ENCODE results near the gene KATNB1.
"Not testable (repeated sequence)": the region's sequence is repeated elsewhere in the genome, so short reads cannot be mapped to it uniquely, and the experiment has no call there.

KATNB1 gene

GRCh38 chr16:57775661-57776469 lies 40.3 kb downstream of the KATNB1 start:
- no peaks in the 10 kb centered on the region for H3K9me3 ChIP-seq (ENCODE audit: control extremely low read depth in 1 of 5, control insufficient read depth in 4 of 5, insufficient read depth in 2 of 5, low read depth in 1 of 5, low read length in 4 of 5)
- DNase-seq, result no peak
- WGBS (ENCODE audit: insufficient coverage), result 94% methylated on average over 16 of the region's 23 CpGs
- peaks cover 0 to 7% (median 0%) of the 10 kb centered on the region in 4 experiments for H3K4me1 ChIP-seq (ENCODE audit: control extremely low read depth in 1 of 4, control insufficient read depth in 4 of 4, insufficient read depth in 4 of 4, low read length in 3 of 4)
- H3K27ac ChIP-seq (ENCODE audit: insufficient read depth in 1 of 2, low read depth in 1 of 2, low read length in 2 of 2, poor library complexity in 1 of 2, severe bottlenecking in 2 of 2), result no peak overlapping the region
- no peaks in the 10 kb centered on the region for H3K27me3 ChIP-seq (replicated peaks in 2 of 5; ENCODE audit: control insufficient read depth in 4 of 5, insufficient read depth in 5 of 5, low read length in 4 of 5)
- peaks cover 2 to 25% (median 3%) of the 10 kb centered on the region in 4 experiments for H3K36me3 ChIP-seq (ENCODE audit: control insufficient read depth in 4 of 4, insufficient read depth in 4 of 4, low read length in 3 of 4)
- ChIA-PET POLR2A (no interaction called here), CTCF (interaction anchor here (1.0 to 1.7 kb wide), 5 partner anchors 8 to 22 kb away, joined by 3 to 5 read pairs (median 3); no protein-coding TSS in a partner anchor)
- H3K4me3 ChIP-seq (ENCODE audit: control insufficient read depth in 1 of 7, extremely low read depth in 1 of 7, insufficient read depth in 4 of 7, low read depth in 2 of 7, low read length in 6 of 7), result no peak overlapping the region

- H3K36me3 ChIP-seq (ENCODE audit: control insufficient read depth in 4 of 4, insufficient read depth in 4 of 4, low read length in 3 of 4), result peaks cover 2 to 18% (median 2%) of the 10 kb centered on the region in 4 experiments
- ChIA-PET POLR2A (no interaction called here), CTCF (interaction anchor here (1.2 to 1.4 kb wide), 2 partner anchors 21 to 122 kb away, joined by 3 read pairs; no protein-coding TSS in a partner anchor)
- no peaks in the 10 kb centered on the region for H3K9me3 ChIP-seq (ENCODE audit: control extremely low read depth in 1 of 5, control insufficient read depth in 4 of 5, insufficient read depth in 2 of 5, low read depth in 1 of 5, low read length in 4 of 5)
- H3K27me3 ChIP-seq (replicated peaks in 2 of 5; ENCODE audit: control insufficient read depth in 4 of 5, insufficient read depth in 5 of 5, low read length in 4 of 5), result no peaks in the 10 kb centered on the region
- no peak for DNase-seq
- no peak overlapping the region for H3K4me3 ChIP-seq (ENCODE audit: control insufficient read depth in 1 of 7, extremely low read depth in 1 of 7, insufficient read depth in 4 of 7, low read depth in 2 of 7, low read length in 6 of 7)
- H3K4me1 ChIP-seq (ENCODE audit: control extremely low read depth in 1 of 4, control insufficient read depth in 4 of 4, insufficient read depth in 4 of 4, low read length in 3 of 4), result peaks cover 0 to 7% (median 0%) of the 10 kb centered on the region in 4 experiments
- H3K27ac ChIP-seq (ENCODE audit: insufficient read depth in 1 of 2, low read depth in 1 of 2, low read length in 2 of 2, poor library complexity in 1 of 2, severe bottlenecking in 2 of 2), result no peak overlapping the region
- WGBS (ENCODE audit: insufficient coverage), result 100% methylated on average over 2 of the region's 5 CpGs
Observed at GRCh38 chr16:57778658-57779057, 43.1 kb downstream of the KATNB1 start.

GRCh38 chr16:57779836-57780235 lies 44.3 kb downstream of the KATNB1 start:
- H3K27ac ChIP-seq (ENCODE audit: insufficient read depth in 1 of 2, low read depth in 1 of 2, low read length in 2 of 2, poor library complexity in 1 of 2, severe bottlenecking in 2 of 2); POLR2A ChIA-PET; CTCF ChIA-PET; DNase-seq; H3K4me3 ChIP-seq (ENCODE audit: control insufficient read depth in 1 of 7, extremely low read depth in 1 of 7, insufficient read depth in 4 of 7, low read depth in 2 of 7, low read length in 6 of 7); H3K9me3 ChIP-seq (ENCODE audit: control extremely low read depth in 1 of 5, control insufficient read depth in 4 of 5, insufficient read depth in 2 of 5, low read depth in 1 of 5, low read length in 4 of 5); H3K4me1 ChIP-seq (ENCODE audit: control extremely low read depth in 1 of 4, control insufficient read depth in 4 of 4, insufficient read depth in 4 of 4, low read length in 3 of 4); H3K27me3 ChIP-seq (replicated peaks in 2 of 5; ENCODE audit: control insufficient read depth in 4 of 5, insufficient read depth in 5 of 5, low read length in 4 of 5): not testable (repeated sequence)
- H3K36me3 ChIP-seq (ENCODE audit: control insufficient read depth in 4 of 4, insufficient read depth in 4 of 4, low read length in 3 of 4), result peaks cover 2 to 18% (median 4%) of the 10 kb centered on the region in 4 experiments
- 84% methylated on average over 2 of the region's 5 CpGs for WGBS (ENCODE audit: insufficient coverage)

- no peak overlapping the region for H3K27ac ChIP-seq (ENCODE audit: insufficient read depth in 1 of 2, low read depth in 1 of 2, low read length in 2 of 2, poor library complexity in 1 of 2, severe bottlenecking in 2 of 2)
- WGBS (ENCODE audit: insufficient coverage), result no CpG with 5 or more reads among the region's 1 CpG
- POLR2A ChIA-PET, result interaction anchor here (0.5 kb wide), 1 partner anchor 12 kb away, joined by 3 read pairs; no protein-coding TSS in a partner anchor
- CTCF ChIA-PET, result interaction anchor here (1.5 kb wide), 1 partner anchor 45 kb away, joined by 5 read pairs; the partner anchor contains the start of gene KATNB1
- no peaks in the 10 kb centered on the region for H3K4me1 ChIP-seq (ENCODE audit: control extremely low read depth in 1 of 4, control insufficient read depth in 4 of 4, insufficient read depth in 4 of 4, low read length in 3 of 4)
- H3K36me3 ChIP-seq (ENCODE audit: control insufficient read depth in 4 of 4, insufficient read depth in 4 of 4, low read length in 3 of 4), result peaks cover 0 to 9% (median 4%) of the 10 kb centered on the region in 4 experiments
- DNase-seq, result no peak
- no peaks in the 10 kb centered on the region for H3K27me3 ChIP-seq (replicated peaks in 2 of 5; ENCODE audit: control insufficient read depth in 4 of 5, insufficient read depth in 5 of 5, low read length in 4 of 5)
- no peaks in the 10 kb centered on the region for H3K9me3 ChIP-seq (ENCODE audit: control extremely low read depth in 1 of 5, control insufficient read depth in 4 of 5, insufficient read depth in 2 of 5, low read depth in 1 of 5, low read length in 4 of 5)
- no peak overlapping the region for H3K4me3 ChIP-seq (ENCODE audit: control insufficient read depth in 1 of 7, extremely low read depth in 1 of 7, insufficient read depth in 4 of 7, low read depth in 2 of 7, low read length in 6 of 7)
Observed at GRCh38 chr16:57781349-57781740, 45.8 kb downstream of the KATNB1 start.

- H3K4me1 ChIP-seq (ENCODE audit: control extremely low read depth in 1 of 4, control insufficient read depth in 4 of 4, insufficient read depth in 4 of 4, low read length in 3 of 4), result no peaks in the 10 kb centered on the region
- H3K27ac ChIP-seq (ENCODE audit: insufficient read depth in 1 of 2, low read depth in 1 of 2, low read length in 2 of 2, poor library complexity in 1 of 2, severe bottlenecking in 2 of 2), result no peak overlapping the region
- no peak overlapping the region for H3K4me3 ChIP-seq (ENCODE audit: control insufficient read depth in 1 of 7, extremely low read depth in 1 of 7, insufficient read depth in 4 of 7, low read depth in 2 of 7, low read length in 6 of 7)
- ChIA-PET CTCF (interaction anchor here (1.4 to 2.1 kb wide), 3 partner anchors 13 to 46 kb away, joined by 4 to 5 read pairs (median 4); partner anchors contain the start of gene KATNB1), POLR2A (no interaction called here)
- H3K9me3 ChIP-seq (ENCODE audit: control extremely low read depth in 1 of 5, control insufficient read depth in 4 of 5, insufficient read depth in 2 of 5, low read depth in 1 of 5, low read length in 4 of 5), result no peaks in the 10 kb centered on the region
- peaks cover 0 to 6% (median 3%) of the 10 kb centered on the region in 4 experiments for H3K36me3 ChIP-seq (ENCODE audit: control insufficient read depth in 4 of 4, insufficient read depth in 4 of 4, low read length in 3 of 4)
- no peaks in the 10 kb centered on the region for H3K27me3 ChIP-seq (replicated peaks in 2 of 5; ENCODE audit: control insufficient read depth in 4 of 5, insufficient read depth in 5 of 5, low read length in 4 of 5)
- no peak for DNase-seq
- WGBS (ENCODE audit: insufficient coverage), result 94% methylated on average over 9 of the region's 10 CpGs
Observed at GRCh38 chr16:57781741-57782606, 46.4 kb downstream of the KATNB1 start.

GRCh38 chr16:57782607-57783055 lies 47.1 kb downstream of the KATNB1 start:
- H3K36me3 ChIP-seq (ENCODE audit: control insufficient read depth in 4 of 4, insufficient read depth in 4 of 4, low read length in 3 of 4); H3K9me3 ChIP-seq (ENCODE audit: control extremely low read depth in 1 of 5, control insufficient read depth in 4 of 5, insufficient read depth in 2 of 5, low read depth in 1 of 5, low read length in 4 of 5); POLR2A ChIA-PET; H3K27me3 ChIP-seq (replicated peaks in 2 of 5; ENCODE audit: control insufficient read depth in 4 of 5, insufficient read depth in 5 of 5, low read length in 4 of 5); DNase-seq; H3K27ac ChIP-seq (ENCODE audit: insufficient read depth in 1 of 2, low read depth in 1 of 2, low read length in 2 of 2, poor library complexity in 1 of 2, severe bottlenecking in 2 of 2); H3K4me1 ChIP-seq (ENCODE audit: control extremely low read depth in 1 of 4, control insufficient read depth in 4 of 4, insufficient read depth in 4 of 4, low read length in 3 of 4); H3K4me3 ChIP-seq (ENCODE audit: control insufficient read depth in 1 of 7, extremely low read depth in 1 of 7, insufficient read depth in 4 of 7, low read depth in 2 of 7, low read length in 6 of 7): not testable (repeated sequence)
- WGBS (ENCODE audit: insufficient coverage), result 94% methylated on average over 4 of the region's 11 CpGs
- CTCF ChIA-PET, result interaction anchor here (1.4 to 2.1 kb wide), 3 partner anchors 14 to 46 kb away, joined by 4 to 5 read pairs (median 4); partner anchors contain the start of gene KATNB1
